ENCODE results near the gene LHX3. TPM values are rescaled to one million over a fixed set of nuclear protein-coding genes. Genes with fewer than 3 reads are reported as not detected.

LHX3 gene
- total RNA-seq, 1 experiment from 2014 or later: not detected

GRCh38 chr9:136196404-136197083 lies 8.4 kb downstream of the LHX3 start:
- no peaks in the 10 kb centered on the region for H3K36me3 Mint-ChIP-seq (ENCODE audit: insufficient read depth in 1 of 3, low read depth in 3 of 3)
- Histone ChIP-seq H3T11ph (ENCODE audit: low read length) (no peak overlapping the region), H3K23ac (ENCODE audit: insufficient read length, low read depth, low read length) (no peak overlapping the region), H2BK120ac (ENCODE audit: low read depth, low read length, poor library complexity, severe bottlenecking) (no peak overlapping the region), H3K4me2 (ENCODE audit: insufficient read depth, insufficient read length, low read length) (peak overlapping the region; percentile 16), H3K9me3 (ENCODE audit: control insufficient read depth, low read depth, low read length) (no peaks in the 10 kb centered on the region), H3K79me2 (ENCODE audit: insufficient read depth, low read length) (no peaks in the 10 kb centered on the region), H3K56ac (ENCODE audit: insufficient read length, low read depth, low read length) (no peak overlapping the region), H3K14ac (ENCODE audit: insufficient read depth, low read length) (no peak overlapping the region), H3K79me1 (ENCODE audit: insufficient read depth, low read depth, low read length, poor library complexity, severe bottlenecking) (no peaks in the 10 kb centered on the region), H2AFZ (ENCODE audit: low read length) (no peak overlapping the region), H2BK5ac (ENCODE audit: insufficient read length, low read length) (no peak overlapping the region), H2BK15ac (ENCODE audit: low read depth, low read length) (no peak overlapping the region), H4K91ac (ENCODE audit: insufficient read length, low read depth, low read length) (no peak overlapping the region), H2BK12ac (ENCODE audit: insufficient read length, low read depth, low read length) (no peak overlapping the region), H3K27ac (ENCODE audit: insufficient read length, low read depth, low read length) (no peak overlapping the region), H4K8ac (replicated peaks; ENCODE audit: insufficient read length, low read depth, low read length) (no peak overlapping the region), H3K23me2 (ENCODE audit: insufficient read length, low read depth, low read length, poor library complexity, severe bottlenecking) (peaks cover 5% of the 10 kb centered on the region), H4K5ac (ENCODE audit: insufficient read length, low read depth, low read length) (no peak overlapping the region), H3K9ac (ENCODE audit: extremely low read depth, insufficient read length, low read length) (no peak overlapping the region), H3K4me1 (ENCODE audit: insufficient read depth, low read length) (no peaks in the 10 kb centered on the region), H4K20me1 (ENCODE audit: control insufficient read depth, insufficient read depth, insufficient read length) (no peaks in the 10 kb centered on the region), H2AK5ac (ENCODE audit: insufficient read length, low read length) (no peak overlapping the region), H2BK20ac (ENCODE audit: low read depth, low read length, poor library complexity, severe bottlenecking) (no peak overlapping the region), H3K18ac (ENCODE audit: insufficient read length, low read depth, low read length) (no peak overlapping the region), H3K4ac (ENCODE audit: low read depth, low read length) (no peak overlapping the region), H3K27me3 (ENCODE audit: insufficient read depth, low read length) (peaks cover 91% of the 10 kb centered on the region)
- no CpG with 5 or more reads among the region's 16 CpGs for WGBS (ENCODE audit: extremely low coverage, insufficient read length, low lambda C conversion rate)
- peak; percentile 49 for DNase-seq
- H3K27ac Mint-ChIP-seq: no peak overlapping the region
- H3K4me1 Mint-ChIP-seq: peaks cover 11 to 38% of the 10 kb centered on the region in 2 experiments
- H3K9me3 Mint-ChIP-seq: no peaks in the 10 kb centered on the region
- peaks cover 97% of the 10 kb centered on the region for H3K27me3 Mint-ChIP-seq (ENCODE audit: low read depth)
- TF ChIP-seq, protein P1, sequence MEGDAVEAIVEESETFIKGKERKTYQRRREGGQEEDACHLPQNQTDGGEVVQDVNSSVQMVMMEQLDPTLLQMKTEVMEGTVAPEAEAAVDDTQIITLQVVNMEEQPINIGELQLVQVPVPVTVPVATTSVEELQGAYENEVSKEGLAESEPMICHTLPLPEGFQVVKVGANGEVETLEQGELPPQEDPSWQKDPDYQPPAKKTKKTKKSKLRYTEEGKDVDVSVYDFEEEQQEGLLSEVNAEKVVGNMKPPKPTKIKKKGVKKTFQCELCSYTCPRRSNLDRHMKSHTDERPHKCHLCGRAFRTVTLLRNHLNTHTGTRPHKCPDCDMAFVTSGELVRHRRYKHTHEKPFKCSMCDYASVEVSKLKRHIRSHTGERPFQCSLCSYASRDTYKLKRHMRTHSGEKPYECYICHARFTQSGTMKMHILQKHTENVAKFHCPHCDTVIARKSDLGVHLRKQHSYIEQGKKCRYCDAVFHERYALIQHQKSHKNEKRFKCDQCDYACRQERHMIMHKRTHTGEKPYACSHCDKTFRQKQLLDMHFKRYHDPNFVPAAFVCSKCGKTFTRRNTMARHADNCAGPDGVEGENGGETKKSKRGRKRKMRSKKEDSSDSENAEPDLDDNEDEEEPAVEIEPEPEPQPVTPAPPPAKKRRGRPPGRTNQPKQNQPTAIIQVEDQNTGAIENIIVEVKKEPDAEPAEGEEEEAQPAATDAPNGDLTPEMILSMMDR (conservative IDR thresholded peaks at IDR 0.05): 0 out of 3 replicates have a peak, but pooled peaks have one; percentile 14
- H3K4me3 Mint-ChIP-seq: peak overlapping the region in 1 of 2 experiments; percentile 71; a peak in 3 of 5 replicates

Data from H9 (cell line).